HS-27A (cell line): Measurements from ENCODE around the gene DCP1A.
A peak's percentile ranks its signal among the peaks of the same experiment; 100 is the strongest.
"Not testable (repeated sequence)": the region's sequence is repeated elsewhere in the genome, so short reads cannot be mapped to it uniquely, and the experiment has no call there.

Experiments
- DNase-seq: peaks from one replicate; pipeline ENCODE4 v3.0.0-alpha.2; 2012; ENCODE audit warnings: low read depth, missing footprints

DCP1A gene

GRCh38 chr3:53264718-53265117, 82.6 kb downstream of the DCP1A start:
- DNase-seq = no peak

- no peak for DNase-seq
Observed at GRCh38 chr3:53263907-53264306, 83.4 kb downstream of the DCP1A start.

GRCh38 chr3:53261712-53262111, 85.6 kb downstream of the DCP1A start:
- no peak for DNase-seq

- no peak for DNase-seq
Observed at GRCh38 chr3:53260286-53260785, 87.0 kb downstream of the DCP1A start.

GRCh38 chr3:53259427-53260259, 87.7 kb downstream of the DCP1A start:
- DNase-seq = no peak

- DNase-seq = no peak
Observed at GRCh38 chr3:53258600-53259426, 88.5 kb downstream of the DCP1A start.

GRCh38 chr3:53257465-53257864, 89.9 kb downstream of the DCP1A start:
- DNase-seq = no peak

- DNase-seq = no peak
Observed at GRCh38 chr3:53256704-53257055, 90.7 kb downstream of the DCP1A start.

- peak; percentile 41 for DNase-seq
Observed at GRCh38 chr3:53255775-53256703, 91.3 kb downstream of the DCP1A start, which contains the start of gene TKT. TKT (minus strand) TSS chr3:53256022; CDS start chr3:53255942, 80 bp downstream.

GRCh38 chr3:53255423-53255774, 91.9 kb downstream of the DCP1A start:
- DNase-seq = no peak

- DNase-seq = no peak
Observed at GRCh38 chr3:53254509-53255422, 92.6 kb downstream of the DCP1A start.

GRCh38 chr3:53253707-53254508, 93.4 kb downstream of the DCP1A start:
- no peak for DNase-seq

GRCh38 chr3:53252947-53253322, 94.4 kb downstream of the DCP1A start:
- not testable (repeated sequence) for DNase-seq

- no peak for DNase-seq
Observed at GRCh38 chr3:53252096-53252946, 95.0 kb downstream of the DCP1A start.

GRCh38 chr3:53250881-53251605, 96.3 kb downstream of the DCP1A start:
- no peak for DNase-seq

GRCh38 chr3:53250453-53250852, 96.9 kb downstream of the DCP1A start:
- DNase-seq = no peak

GRCh38 chr3:53248161-53248560, 99.2 kb downstream of the DCP1A start:
- no peak for DNase-seq

GRCh38 chr3:53247619-53248018, 99.7 kb downstream of the DCP1A start:
- DNase-seq = no peak
